Activated CD4-positive, alpha-beta T cell treated with anti-CD3 and anti-CD28 coated beads for 36 hours (primary cell): ENCODE data around the gene RAD21L1. TPM values are rescaled to one million over a fixed set of nuclear protein-coding genes. Genes with fewer than 3 reads are reported as not detected.

Experiments
- ATAC-seq: fragments of 200-7000 bp; cut with Tn5 transposase; one replicate; pipeline ENCODE4 v1.10.0; 2021; ENCODE audit warnings: mild to moderate bottlenecking, moderate library complexity
- CTCF ChIA-PET: fragments of 350-600 bp; sonication (Branson Sonifier 250); formaldehyde crosslinking; loops from one replicate; lab custom pipeline; 2021; ENCODE audit warnings: antibody characterized with exemption; lab: Charles Lee
- POLR2A ChIA-PET: fragments of 350-600 bp; sonication (Branson Sonifier 250); formaldehyde crosslinking; loops from one replicate; lab custom pipeline; 2021; ENCODE audit warnings: antibody characterized with exemption, inconsistent platforms; lab: Charles Lee
- DNase-seq: peaks from one replicate; pipeline ENCODE4 v3.0.0-alpha.2; 2020
- H3K27ac Mint-ChIP-seq: one replicate; pipeline ENCODE4 v1.8.0; 2021; ENCODE audit warnings: mixed read lengths
- H3K27me3 Mint-ChIP-seq: one replicate; pipeline ENCODE4 v1.8.0; 2021; ENCODE audit warnings: mixed read lengths
- H3K36me3 Mint-ChIP-seq: one replicate; pipeline ENCODE4 v1.8.0; 2021; ENCODE audit warnings: low read depth, mixed read lengths
- H3K4me1 Mint-ChIP-seq: one replicate; pipeline ENCODE4 v1.8.0; 2021; ENCODE audit warnings: mixed read lengths
- H3K4me3 Mint-ChIP-seq: one replicate; pipeline ENCODE4 v1.8.0; 2021; ENCODE audit warnings: mild to moderate bottlenecking, moderate library complexity, mixed read lengths
- H3K9me3 Mint-ChIP-seq: one replicate; pipeline ENCODE4 v1.8.0; 2021; ENCODE audit warnings: low read depth, mixed read lengths
- intact Hi-C, 2 experiments: fragments of 100-400 bp; cut with DNase I in 1 of 2; cut with micrococcal nuclease in 1 of 2; formaldehyde crosslinking; loops; one replicate each; pipeline versions ENCODE4 v1.14.2 to v1.15.1; 2022 to 2024; cut with DNase I, micrococcal nuclease
- total RNA-seq, 2 experiments: library from RNA; stranded (reverse); gene quantifications; one replicate each; pipeline ENCODE4 v1.2.3, GENCODE V29; 2021

The RAD21L1 gene
- total RNA-seq, 2 experiments from 2014 or later = 0.32 TPM; not detected in 1

DNA sequence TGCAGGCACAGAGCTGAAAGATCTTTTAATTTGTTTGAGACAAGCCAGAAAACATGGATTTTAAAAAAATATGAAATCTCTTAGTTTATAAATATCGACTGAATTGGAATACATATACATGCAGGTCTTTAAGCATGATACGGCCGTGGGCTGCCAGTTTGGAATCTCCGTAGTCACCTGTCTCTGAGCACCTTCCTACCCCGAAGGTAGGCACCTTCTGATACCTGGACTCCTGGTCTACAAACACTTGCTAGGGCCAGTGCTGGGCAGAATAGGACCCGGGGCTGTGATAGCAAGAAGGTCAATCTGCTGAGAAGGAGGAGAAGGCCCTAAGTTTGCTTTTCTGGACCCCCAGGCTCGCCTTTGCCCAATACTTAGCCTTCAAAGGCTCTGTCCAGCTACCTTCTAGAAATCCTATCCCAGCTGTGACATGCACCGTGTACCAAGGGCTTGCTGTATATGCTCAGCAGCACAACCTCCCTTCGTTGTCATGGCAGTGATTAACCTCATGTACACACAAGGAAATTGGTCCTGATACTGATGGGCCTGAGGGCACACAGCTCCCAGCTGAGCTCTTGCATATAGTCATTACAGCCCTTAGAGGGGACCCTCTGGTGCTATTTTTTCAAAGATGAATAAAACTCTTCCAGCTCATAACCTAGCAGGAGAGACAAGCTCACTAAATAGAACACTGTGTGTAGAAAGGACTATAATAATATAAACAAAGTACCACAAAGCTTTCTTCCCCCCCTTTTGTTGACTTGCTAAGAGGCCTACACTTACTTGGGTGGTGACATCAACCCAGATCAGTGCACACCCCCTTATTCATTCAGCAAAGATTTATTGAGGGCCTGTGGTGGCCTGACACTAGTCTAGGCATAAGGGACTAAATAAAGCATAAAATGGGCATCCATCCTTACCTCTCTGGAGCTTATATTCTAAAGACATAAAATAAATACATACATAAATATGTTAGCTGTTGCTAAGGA, 58.0 kb downstream of the RAD21L1 start:
- Mint-ChIP-seq H3K4me1 (peaks cover 59% of the 10 kb centered on the region), H3K9me3 (no peaks in the 10 kb centered on the region), H3K27me3 (no peaks in the 10 kb centered on the region), H3K4me3 (no peak overlapping the region), H3K36me3 (no peaks in the 10 kb centered on the region), H3K27ac (no peak overlapping the region)
- DNase-seq (no peak), ATAC-seq (no peak)
- POLR2A ChIA-PET = interaction anchor here (0.7 to 1.2 kb wide), 2 partner anchors 13 to 14 kb away, joined by 3 to 4 read pairs; no protein-coding TSS in a partner anchor
- intact Hi-C loops = no loop called here
- CTCF ChIA-PET = interaction anchor here (0.8 to 1.5 kb wide), 2 partner anchors 14 to 25 kb away, joined by 3 read pairs; no protein-coding TSS in a partner anchor

DNA sequence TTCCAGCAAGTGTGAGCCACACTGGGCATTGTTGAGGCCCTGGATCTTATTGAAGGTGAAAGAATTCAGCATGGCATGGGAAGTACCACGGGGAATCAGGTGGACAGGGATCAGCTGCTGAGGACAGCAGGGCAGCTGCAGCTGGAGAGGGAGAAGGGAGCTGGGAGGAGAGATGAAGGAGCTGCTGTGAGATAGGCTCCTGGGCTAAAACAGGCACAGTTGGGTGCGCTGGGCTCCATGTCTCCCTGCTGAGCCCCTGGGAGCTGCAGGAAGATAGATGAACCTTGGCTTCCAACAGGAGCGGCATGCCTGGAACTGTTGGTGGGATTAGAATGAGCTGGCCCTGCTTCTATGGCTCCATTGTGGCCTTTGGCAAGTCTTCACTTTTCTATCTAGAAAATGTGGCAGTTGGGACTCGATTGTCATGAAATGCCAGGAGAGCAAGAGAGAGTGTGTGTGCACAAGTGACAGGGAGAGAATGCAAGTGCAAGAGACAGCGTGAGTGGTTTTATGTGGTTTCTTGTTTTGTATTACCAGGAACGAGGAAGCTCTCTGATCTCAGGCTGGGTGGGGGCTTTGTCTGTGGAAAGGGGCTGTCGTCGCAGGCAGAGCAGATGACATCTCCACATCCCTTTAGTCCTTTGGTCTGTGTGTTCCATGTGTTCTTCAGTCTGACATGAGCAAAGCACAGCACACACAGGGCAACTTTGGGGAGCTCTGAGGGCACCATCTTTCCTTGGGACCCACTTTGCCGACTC, 60.6 kb downstream of the RAD21L1 start:
- Mint-ChIP-seq H3K27me3 (no peaks in the 10 kb centered on the region), H3K9me3 (no peaks in the 10 kb centered on the region), H3K4me3 (peak overlapping the region; percentile 17), H3K4me1 (peaks cover 60% of the 10 kb centered on the region), H3K36me3 (no peaks in the 10 kb centered on the region), H3K27ac (peak overlapping the region; percentile 80)
- intact Hi-C loops = no loop called here
- ChIA-PET POLR2A (no interaction called here), CTCF (interaction anchor here (0.7 to 1.2 kb wide), 5 partner anchors 12 to 490 kb away, joined by 3 to 4 read pairs (median 3); no protein-coding TSS in a partner anchor)
- no peak for DNase-seq
- peak; percentile 28 for ATAC-seq

GRCh38 chr20:1287306-1287705, 61.5 kb downstream of the RAD21L1 start:
- H3K36me3 Mint-ChIP-seq = no peaks in the 10 kb centered on the region
- peak; percentile 31 for DNase-seq
- POLR2A ChIA-PET = no interaction called here
- intact Hi-C loops = no loop called here
- peak overlapping the region; percentile 43 for H3K4me3 Mint-ChIP-seq
- H3K4me1 Mint-ChIP-seq = peaks cover 57% of the 10 kb centered on the region
- CTCF ChIA-PET = interaction anchor here (0.9 kb wide), 2 partner anchors 12 to 13 kb away, joined by 3 to 4 read pairs; no protein-coding TSS in a partner anchor
- no peaks in the 10 kb centered on the region for H3K27me3 Mint-ChIP-seq
- peak; percentile 87 for ATAC-seq
- peak overlapping the region; percentile 80 for H3K27ac Mint-ChIP-seq
- no peaks in the 10 kb centered on the region for H3K9me3 Mint-ChIP-seq

- DNase-seq (no peak), ATAC-seq (no peak)
- H3K27ac Mint-ChIP-seq = peak overlapping the region; percentile 80
- H3K36me3 Mint-ChIP-seq = no peaks in the 10 kb centered on the region
- CTCF ChIA-PET = interaction anchor here (0.9 kb wide), 1 partner anchor 13 kb away, joined by 3 read pairs; no protein-coding TSS in a partner anchor
- POLR2A ChIA-PET = no interaction called here
- no peaks in the 10 kb centered on the region for H3K27me3 Mint-ChIP-seq
- H3K4me1 Mint-ChIP-seq = peaks cover 54% of the 10 kb centered on the region
- H3K9me3 Mint-ChIP-seq = no peaks in the 10 kb centered on the region
- no peak overlapping the region for H3K4me3 Mint-ChIP-seq
- intact Hi-C loops = no loop called here
Measured at GRCh38 chr20:1287787-1288569, 62.1 kb downstream of the RAD21L1 start.

DNA sequence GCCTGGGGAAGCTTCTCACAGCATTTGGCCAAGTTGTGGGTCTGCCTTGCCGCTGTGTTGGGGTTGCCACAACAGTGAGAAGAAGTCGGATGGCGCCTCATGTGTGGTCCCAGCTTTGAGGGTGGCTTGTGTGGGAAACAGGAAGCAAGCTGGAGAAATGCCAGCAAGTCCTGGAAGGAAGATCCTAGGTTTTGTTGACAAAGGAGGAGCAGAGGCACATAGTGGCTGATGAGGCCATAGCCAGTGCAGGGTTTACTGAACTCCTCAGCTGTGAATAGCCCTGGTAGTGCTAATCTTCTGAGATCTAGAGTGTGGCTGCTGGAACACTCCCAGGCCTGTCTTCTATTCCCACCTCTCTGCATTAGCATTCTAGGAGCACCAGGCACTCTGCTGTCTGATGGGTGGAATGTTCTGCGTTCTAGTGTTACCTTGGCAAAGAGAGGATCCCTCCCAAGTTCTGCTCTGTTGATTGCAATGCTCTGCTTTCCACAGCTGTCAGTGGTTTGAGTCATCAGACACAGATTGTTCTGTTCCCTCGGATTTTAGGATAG, 65.4 kb downstream of the RAD21L1 start:
- Mint-ChIP-seq H3K27me3 (no peaks in the 10 kb centered on the region), H3K4me3 (no peak overlapping the region), H3K36me3 (no peaks in the 10 kb centered on the region), H3K4me1 (peaks cover 26% of the 10 kb centered on the region), H3K9me3 (no peaks in the 10 kb centered on the region), H3K27ac (no peak overlapping the region)
- DNase-seq (no peak), ATAC-seq (no peak)
- ChIA-PET CTCF (interaction anchor here (0.7 to 1.5 kb wide), 5 partner anchors 9 to 16 kb away, joined by 3 to 4 read pairs (median 4); no protein-coding TSS in a partner anchor), POLR2A (no interaction called here)
- intact Hi-C loops = no loop called here

- no peak overlapping the region for H3K27ac Mint-ChIP-seq
- DNase-seq = no peak
- no peaks in the 10 kb centered on the region for H3K9me3 Mint-ChIP-seq
- intact Hi-C loops = no loop called here
- ATAC-seq = no peak
- H3K27me3 Mint-ChIP-seq = no peaks in the 10 kb centered on the region
- H3K4me1 Mint-ChIP-seq = peaks cover 13% of the 10 kb centered on the region
- POLR2A ChIA-PET = no interaction called here
- CTCF ChIA-PET = interaction anchor here (0.6 kb wide), 1 partner anchor 244 kb away, joined by 3 read pairs; no protein-coding TSS in a partner anchor
- H3K4me3 Mint-ChIP-seq = no peak overlapping the region
- H3K36me3 Mint-ChIP-seq = no peaks in the 10 kb centered on the region
Measured at GRCh38 chr20:1292620-1293019, 66.8 kb downstream of the RAD21L1 start.

GRCh38 chr20:1293641-1294379, 68.0 kb downstream of the RAD21L1 start:
- H3K36me3 Mint-ChIP-seq = no peaks in the 10 kb centered on the region
- ChIA-PET CTCF (no interaction called here), POLR2A (no interaction called here)
- no peak for ATAC-seq
- peaks cover 6% of the 10 kb centered on the region for H3K4me1 Mint-ChIP-seq
- no peak overlapping the region for H3K4me3 Mint-ChIP-seq
- no peak for DNase-seq
- H3K27ac Mint-ChIP-seq = no peak overlapping the region
- H3K27me3 Mint-ChIP-seq = no peaks in the 10 kb centered on the region
- intact Hi-C loops = no loop called here
- no peaks in the 10 kb centered on the region for H3K9me3 Mint-ChIP-seq

- no peaks in the 10 kb centered on the region for H3K36me3 Mint-ChIP-seq
- intact Hi-C loops = no loop called here
- ATAC-seq = no peak
- H3K27me3 Mint-ChIP-seq = no peaks in the 10 kb centered on the region
- H3K27ac Mint-ChIP-seq = no peak overlapping the region
- ChIA-PET CTCF (no interaction called here), POLR2A (no interaction called here)
- peaks cover 6% of the 10 kb centered on the region for H3K4me1 Mint-ChIP-seq
- no peak overlapping the region for H3K4me3 Mint-ChIP-seq
- H3K9me3 Mint-ChIP-seq = no peaks in the 10 kb centered on the region
- no peak for DNase-seq
Measured at GRCh38 chr20:1294497-1294896, 68.7 kb downstream of the RAD21L1 start.

- no peak overlapping the region for H3K4me3 Mint-ChIP-seq
- no peaks in the 10 kb centered on the region for H3K36me3 Mint-ChIP-seq
- H3K9me3 Mint-ChIP-seq = no peaks in the 10 kb centered on the region
- intact Hi-C loops = no loop called here
- no peak for DNase-seq
- peaks cover 13% of the 10 kb centered on the region for H3K4me1 Mint-ChIP-seq
- H3K27me3 Mint-ChIP-seq = no peaks in the 10 kb centered on the region
- no peak for ATAC-seq
- H3K27ac Mint-ChIP-seq = no peak overlapping the region
- POLR2A ChIA-PET = no interaction called here
- CTCF ChIA-PET = no interaction called here
Measured at GRCh38 chr20:1295276-1295930, 69.6 kb downstream of the RAD21L1 start.

DNA sequence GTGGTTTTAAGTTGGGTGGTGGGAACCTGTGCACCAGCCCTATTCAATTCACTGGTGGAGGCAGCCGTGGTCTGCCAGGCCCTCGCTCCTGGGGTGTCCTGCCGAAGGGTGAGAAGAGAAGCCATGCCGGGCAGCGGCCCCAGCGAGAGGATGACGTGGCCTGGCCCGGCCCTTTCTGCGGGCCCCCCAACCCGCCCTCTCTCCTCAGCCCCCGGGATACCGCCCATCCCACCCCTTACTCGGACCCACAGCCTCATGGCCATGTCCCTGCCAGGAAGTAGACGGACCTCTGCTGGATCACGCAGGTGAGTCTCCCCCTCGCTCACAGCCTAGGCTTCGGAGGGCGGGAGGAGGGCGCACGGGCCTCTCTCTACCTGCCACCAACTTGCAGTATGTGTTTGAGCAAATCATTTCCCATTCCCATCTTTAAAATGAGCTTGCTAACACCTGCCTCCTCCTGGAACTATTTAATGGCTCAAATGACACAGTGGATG, 70.3 kb downstream of the RAD21L1 start:
- no peaks in the 10 kb centered on the region for H3K36me3 Mint-ChIP-seq
- intact Hi-C loops = no loop called here
- DNase-seq = no peak
- POLR2A ChIA-PET = no interaction called here
- no peak overlapping the region for H3K27ac Mint-ChIP-seq
- CTCF ChIA-PET = no interaction called here
- ATAC-seq = no peak
- H3K4me3 Mint-ChIP-seq = no peak overlapping the region
- no peaks in the 10 kb centered on the region for H3K9me3 Mint-ChIP-seq
- H3K27me3 Mint-ChIP-seq = no peaks in the 10 kb centered on the region
- H3K4me1 Mint-ChIP-seq = peaks cover 18% of the 10 kb centered on the region
